ENCODE measurements around the gene CXCL16.

DNA sequence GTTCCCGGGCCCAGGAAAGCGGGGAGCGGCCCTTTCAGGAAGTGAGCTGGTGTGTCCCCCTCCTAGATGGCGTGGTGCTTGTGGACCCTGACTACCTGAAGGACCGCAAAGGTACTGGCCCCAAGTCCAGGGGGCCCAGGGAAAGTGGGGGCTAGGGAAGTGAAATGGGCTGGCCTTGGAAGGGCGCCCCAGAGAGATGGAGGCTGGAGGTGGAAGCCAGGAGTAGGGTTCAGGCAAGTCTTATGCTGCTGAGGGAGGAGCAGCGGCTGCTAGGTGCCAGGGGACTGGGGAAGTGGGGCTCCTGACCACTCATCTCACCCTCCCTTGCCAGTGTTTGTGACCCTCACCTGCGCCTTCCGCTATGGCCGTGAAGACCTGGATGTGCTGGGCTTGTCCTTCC lies 23.6 kb downstream of the CXCL16 start:
- TF ChIP-seq POLR2AphosphoS5 (IDR thresholded peaks at IDR 0.05), result no peak
- TF ChIP-seq, protein P1, sequence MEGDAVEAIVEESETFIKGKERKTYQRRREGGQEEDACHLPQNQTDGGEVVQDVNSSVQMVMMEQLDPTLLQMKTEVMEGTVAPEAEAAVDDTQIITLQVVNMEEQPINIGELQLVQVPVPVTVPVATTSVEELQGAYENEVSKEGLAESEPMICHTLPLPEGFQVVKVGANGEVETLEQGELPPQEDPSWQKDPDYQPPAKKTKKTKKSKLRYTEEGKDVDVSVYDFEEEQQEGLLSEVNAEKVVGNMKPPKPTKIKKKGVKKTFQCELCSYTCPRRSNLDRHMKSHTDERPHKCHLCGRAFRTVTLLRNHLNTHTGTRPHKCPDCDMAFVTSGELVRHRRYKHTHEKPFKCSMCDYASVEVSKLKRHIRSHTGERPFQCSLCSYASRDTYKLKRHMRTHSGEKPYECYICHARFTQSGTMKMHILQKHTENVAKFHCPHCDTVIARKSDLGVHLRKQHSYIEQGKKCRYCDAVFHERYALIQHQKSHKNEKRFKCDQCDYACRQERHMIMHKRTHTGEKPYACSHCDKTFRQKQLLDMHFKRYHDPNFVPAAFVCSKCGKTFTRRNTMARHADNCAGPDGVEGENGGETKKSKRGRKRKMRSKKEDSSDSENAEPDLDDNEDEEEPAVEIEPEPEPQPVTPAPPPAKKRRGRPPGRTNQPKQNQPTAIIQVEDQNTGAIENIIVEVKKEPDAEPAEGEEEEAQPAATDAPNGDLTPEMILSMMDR (IDR thresholded peaks at IDR 0.05), result no peak
- TF ChIP-seq POLR2A (IDR thresholded peaks at IDR 0.05), result no peak
- no peak for TF ChIP-seq EP300 (IDR thresholded peaks at IDR 0.05)
